Activated naive CD8-positive, alpha-beta T cell treated with anti-CD3 and anti-CD28 coated beads, Interleukin-2, amount 50 U/mL, for 24 hours (primary cell): Measurements from ENCODE around the gene OLFML2B.
"Not testable (repeated sequence)": the region's sequence is repeated elsewhere in the genome, so short reads cannot be mapped to it uniquely, and the experiment has no call there.

ENCODE experiments used
- ATAC-seq: fragments of 150-1000 bp; cut with Tn5 transposase; one replicate; pipeline ENCODE4 v1.10.0; 2021
- DNase-seq: peaks from one replicate; pipeline ENCODE4 v3.0.0; 2021
- H3K27ac Mint-ChIP-seq: one replicate; pipeline ENCODE4 v1.8.0; 2021; ENCODE audit warnings: mild to moderate bottlenecking, mixed read lengths
- H3K27me3 Mint-ChIP-seq: one replicate; pipeline ENCODE4 v1.8.0; 2021; ENCODE audit warnings: mixed read lengths
- H3K36me3 Mint-ChIP-seq: one replicate; pipeline ENCODE4 v1.8.0; 2021; ENCODE audit warnings: low read depth, mixed read lengths
- H3K4me1 Mint-ChIP-seq: one replicate; pipeline ENCODE4 v1.8.0; 2021; ENCODE audit warnings: mixed read lengths
- H3K4me3 Mint-ChIP-seq: one replicate; pipeline ENCODE4 v1.8.0; 2021; ENCODE audit warnings: mild to moderate bottlenecking, moderate library complexity, mixed read lengths
- H3K9me3 Mint-ChIP-seq: one replicate; pipeline ENCODE4 v1.8.0; 2021; ENCODE audit warnings: mixed read lengths

Gene OLFML2B

DNA sequence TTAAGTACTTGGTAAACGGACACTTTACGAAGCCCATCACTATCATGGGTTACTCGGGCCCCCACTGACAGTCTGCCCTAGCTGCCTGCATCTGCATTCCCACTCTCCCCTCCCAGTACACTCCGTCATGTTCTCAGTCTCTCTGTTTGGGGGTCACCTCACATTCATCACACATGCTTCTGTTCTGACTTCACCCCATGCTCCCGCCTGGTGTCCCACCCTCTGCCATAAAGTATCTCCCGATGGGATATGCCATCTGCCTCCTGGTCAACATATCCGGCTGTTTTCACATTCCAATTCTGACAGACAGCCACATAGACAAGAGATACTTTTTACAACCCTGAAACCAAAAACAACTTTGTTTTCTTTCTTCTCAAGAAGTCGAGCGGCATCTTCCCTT, 1.0 kb downstream of the OLFML2B start:
- Mint-ChIP-seq H3K4me1 (peaks cover 4% of the 10 kb centered on the region), H3K4me3 (peak overlapping the region; percentile 82), H3K36me3 (no peaks in the 10 kb centered on the region), H3K27ac (no peak overlapping the region), H3K9me3 (no peaks in the 10 kb centered on the region), H3K27me3 (peaks cover 40% of the 10 kb centered on the region)
- no peak for ATAC-seq
- DNase-seq: no peak

DNA sequence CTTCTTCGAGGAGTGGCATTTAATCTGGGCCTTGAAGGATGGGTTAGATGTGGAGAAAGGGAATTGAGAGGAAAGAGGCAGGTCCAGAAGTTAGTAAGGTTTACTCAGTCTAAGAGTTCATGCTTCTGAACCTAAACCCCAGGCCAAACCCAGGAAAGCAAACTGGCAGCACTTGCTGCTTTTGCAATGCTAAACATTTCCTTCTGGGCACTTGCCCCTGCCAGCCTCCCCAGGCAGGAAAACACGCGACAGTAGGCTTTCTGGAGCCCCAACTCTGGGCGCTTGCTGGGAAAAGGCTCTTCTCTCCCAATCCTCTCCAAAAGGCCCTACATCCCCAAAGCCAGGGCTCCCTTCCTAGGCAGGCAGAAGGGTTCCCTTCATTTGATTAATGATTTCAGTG, 2.5 kb downstream of the OLFML2B start:
- Mint-ChIP-seq H3K4me3 (no peak overlapping the region), H3K27ac (no peak overlapping the region), H3K9me3 (no peaks in the 10 kb centered on the region), H3K36me3 (no peaks in the 10 kb centered on the region), H3K4me1 (peaks cover 4% of the 10 kb centered on the region), H3K27me3 (peaks cover 30% of the 10 kb centered on the region)
- ATAC-seq (no peak), DNase-seq (no peak)

DNA sequence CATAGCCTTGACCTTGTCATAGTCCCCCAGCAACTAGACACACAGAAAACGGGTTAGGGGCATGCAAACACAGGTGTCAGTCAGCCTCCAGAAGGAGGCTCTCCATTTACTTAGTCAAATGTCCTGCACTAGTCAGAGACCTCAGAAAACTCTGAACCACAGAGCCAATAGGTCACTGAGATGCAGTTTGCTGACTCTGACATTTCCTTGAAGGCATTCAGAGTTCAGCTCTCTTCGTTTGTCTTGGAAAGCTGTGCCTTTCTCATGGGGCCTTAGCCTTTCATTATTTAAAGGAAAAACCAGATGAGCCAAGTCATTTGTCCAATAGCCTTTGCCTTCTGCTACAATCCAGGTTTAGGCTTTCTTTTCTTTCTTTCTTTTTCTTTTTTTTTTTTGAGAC, 3.5 kb downstream of the OLFML2B start:
- H3K36me3 Mint-ChIP-seq: no peaks in the 10 kb centered on the region
- H3K27ac Mint-ChIP-seq: no peak overlapping the region
- H3K4me3 Mint-ChIP-seq: no peak overlapping the region
- no peaks in the 10 kb centered on the region for H3K9me3 Mint-ChIP-seq
- peaks cover 4% of the 10 kb centered on the region for H3K4me1 Mint-ChIP-seq
- DNase-seq: no peak
- peaks cover 22% of the 10 kb centered on the region for H3K27me3 Mint-ChIP-seq
- no peak for ATAC-seq

DNA sequence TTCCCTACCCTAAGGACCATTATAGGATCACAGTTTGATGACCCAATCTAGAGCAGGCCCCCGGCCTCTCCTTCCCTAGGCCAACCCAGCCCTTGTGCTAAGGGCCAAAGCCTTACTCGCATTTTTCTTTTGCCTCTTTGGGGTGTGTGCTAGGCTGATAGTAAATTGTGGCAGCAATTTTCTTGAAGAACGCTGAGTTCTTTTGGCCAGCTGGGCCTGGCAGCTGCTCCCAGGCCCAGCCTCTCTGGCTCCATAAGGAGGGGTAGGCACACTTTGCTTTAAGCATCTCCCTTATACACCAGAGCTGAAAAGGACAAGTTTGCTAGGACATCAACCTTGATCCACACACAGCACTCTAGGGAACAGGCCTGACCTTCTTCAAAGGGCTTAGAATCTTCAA, 4.2 kb downstream of the OLFML2B start:
- H3K27me3 Mint-ChIP-seq: peaks cover 17% of the 10 kb centered on the region
- no peak for ATAC-seq
- H3K4me1 Mint-ChIP-seq: peaks cover 3% of the 10 kb centered on the region
- H3K36me3 Mint-ChIP-seq: no peaks in the 10 kb centered on the region
- H3K27ac Mint-ChIP-seq: no peak overlapping the region
- no peak for DNase-seq
- no peaks in the 10 kb centered on the region for H3K9me3 Mint-ChIP-seq
- H3K4me3 Mint-ChIP-seq: no peak overlapping the region

DNA sequence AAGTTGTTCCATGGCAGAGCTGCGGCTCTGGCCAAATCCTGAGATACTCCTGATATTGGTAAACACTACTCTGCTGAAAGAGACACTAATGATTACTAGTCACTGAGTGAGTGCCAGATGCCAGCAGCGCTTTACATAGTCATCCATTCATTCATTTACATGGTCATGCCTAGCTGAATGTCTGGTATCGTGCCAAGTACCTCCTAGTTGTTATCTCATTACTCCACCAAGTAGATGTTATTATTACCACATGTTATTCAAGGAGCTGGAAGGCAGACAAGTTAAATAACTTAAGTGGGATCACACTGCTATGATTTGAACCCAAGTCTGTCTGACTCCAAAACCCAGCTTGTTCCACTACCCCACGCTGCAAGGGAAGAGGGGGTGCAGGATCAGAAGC, 4.7 kb downstream of the OLFML2B start:
- Mint-ChIP-seq H3K27me3 (peaks cover 13% of the 10 kb centered on the region), H3K27ac (no peak overlapping the region), H3K9me3 (no peaks in the 10 kb centered on the region), H3K4me1 (no peaks in the 10 kb centered on the region), H3K4me3 (no peak overlapping the region), H3K36me3 (no peaks in the 10 kb centered on the region)
- no peak for DNase-seq
- no peak for ATAC-seq

DNA sequence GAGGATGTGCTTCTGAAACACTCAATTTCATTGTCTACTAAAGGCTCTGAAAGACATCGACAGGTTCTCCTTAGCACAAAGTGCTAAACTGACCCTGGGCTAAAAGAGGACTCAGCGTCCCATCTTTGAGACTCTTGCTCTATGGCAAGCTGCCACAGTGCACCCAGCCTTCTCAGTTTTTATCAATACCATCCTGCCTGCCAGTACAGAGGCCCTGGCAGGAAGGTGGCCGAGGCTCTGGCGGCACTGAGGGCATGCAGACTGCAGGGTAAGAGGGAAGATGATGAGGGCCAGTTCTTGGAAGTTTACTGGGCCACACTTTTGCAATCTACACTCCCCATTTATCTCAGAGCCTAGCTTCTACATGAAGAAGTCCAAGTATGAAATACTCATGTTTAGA, 5.3 kb downstream of the OLFML2B start:
- ATAC-seq (no peak), DNase-seq (no peak)
- Mint-ChIP-seq H3K4me1 (no peaks in the 10 kb centered on the region), H3K36me3 (no peaks in the 10 kb centered on the region), H3K4me3 (no peak overlapping the region), H3K9me3 (no peaks in the 10 kb centered on the region), H3K27me3 (peaks cover 10% of the 10 kb centered on the region), H3K27ac (no peak overlapping the region)

DNA sequence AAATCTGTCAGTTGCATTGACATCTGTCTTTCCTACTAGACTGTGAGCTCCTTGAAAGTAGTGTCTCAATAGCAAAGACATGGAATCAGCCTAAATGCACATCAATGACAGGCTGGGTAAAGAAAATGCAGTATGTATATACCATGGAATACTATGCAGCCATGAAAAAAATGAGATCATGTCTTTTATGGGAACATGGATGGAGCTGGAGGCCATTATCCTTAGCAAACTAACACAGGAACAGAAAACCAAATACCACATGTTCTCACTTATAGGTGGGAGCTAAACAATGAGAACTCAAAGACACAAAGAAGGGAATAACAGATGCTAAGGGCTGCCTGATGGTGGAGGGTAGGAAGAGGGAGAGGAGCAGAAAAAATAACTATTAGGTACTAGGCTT, 5.9 kb downstream of the OLFML2B start:
- not testable (repeated sequence) for H3K4me3 Mint-ChIP-seq, H3K9me3 Mint-ChIP-seq, H3K27me3 Mint-ChIP-seq, DNase-seq, H3K27ac Mint-ChIP-seq, ATAC-seq, H3K36me3 Mint-ChIP-seq, H3K4me1 Mint-ChIP-seq

DNA sequence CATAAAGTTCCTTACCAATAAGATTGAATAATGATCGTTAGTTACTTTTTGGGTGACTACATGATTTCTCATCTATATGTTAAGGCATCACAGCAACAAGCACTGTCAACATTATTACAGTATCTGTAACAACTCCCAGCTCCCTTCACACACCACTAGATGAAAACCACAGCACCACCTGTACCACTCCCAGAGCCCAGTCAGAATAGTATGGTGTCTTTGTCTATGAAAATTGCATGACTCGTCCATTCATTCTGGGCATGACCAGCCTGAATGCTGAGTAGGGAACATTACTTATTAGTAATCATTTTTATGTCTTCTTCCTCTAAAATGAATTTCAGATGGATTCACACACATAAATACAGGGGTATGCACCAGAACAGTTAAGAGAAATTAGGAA, 7.0 kb downstream of the OLFML2B start:
- no peak overlapping the region for H3K27ac Mint-ChIP-seq
- no peaks in the 10 kb centered on the region for H3K27me3 Mint-ChIP-seq
- no peaks in the 10 kb centered on the region for H3K4me1 Mint-ChIP-seq
- H3K9me3 Mint-ChIP-seq: no peaks in the 10 kb centered on the region
- peak; percentile 28 for ATAC-seq
- no peak for DNase-seq
- H3K4me3 Mint-ChIP-seq: no peak overlapping the region
- no peaks in the 10 kb centered on the region for H3K36me3 Mint-ChIP-seq

DNA sequence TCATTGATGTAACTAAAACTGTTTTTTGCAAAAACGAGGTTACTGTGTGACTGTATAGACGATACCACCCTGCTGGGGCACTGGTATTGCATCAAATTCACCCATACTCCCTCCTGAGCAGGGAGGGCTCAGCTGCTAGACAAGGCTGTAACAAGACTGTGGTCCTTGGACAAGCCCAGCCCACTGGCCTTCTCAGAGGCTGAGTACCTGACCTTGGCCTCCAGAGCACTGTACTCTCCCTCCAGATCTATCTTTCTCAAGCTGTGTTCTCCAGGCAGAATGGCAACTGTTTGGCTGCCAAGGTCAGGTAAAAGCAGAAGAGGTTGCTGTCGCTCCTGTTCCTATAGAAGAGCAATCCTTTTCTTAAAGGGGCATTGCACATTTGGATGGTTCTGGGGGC, 8.5 kb downstream of the OLFML2B start:
- H3K9me3 Mint-ChIP-seq: no peaks in the 10 kb centered on the region
- ATAC-seq (no peak), DNase-seq (no peak)
- no peaks in the 10 kb centered on the region for H3K4me1 Mint-ChIP-seq
- no peak overlapping the region for H3K27ac Mint-ChIP-seq
- H3K4me3 Mint-ChIP-seq: no peak overlapping the region
- no peaks in the 10 kb centered on the region for H3K27me3 Mint-ChIP-seq
- H3K36me3 Mint-ChIP-seq: no peaks in the 10 kb centered on the region

DNA sequence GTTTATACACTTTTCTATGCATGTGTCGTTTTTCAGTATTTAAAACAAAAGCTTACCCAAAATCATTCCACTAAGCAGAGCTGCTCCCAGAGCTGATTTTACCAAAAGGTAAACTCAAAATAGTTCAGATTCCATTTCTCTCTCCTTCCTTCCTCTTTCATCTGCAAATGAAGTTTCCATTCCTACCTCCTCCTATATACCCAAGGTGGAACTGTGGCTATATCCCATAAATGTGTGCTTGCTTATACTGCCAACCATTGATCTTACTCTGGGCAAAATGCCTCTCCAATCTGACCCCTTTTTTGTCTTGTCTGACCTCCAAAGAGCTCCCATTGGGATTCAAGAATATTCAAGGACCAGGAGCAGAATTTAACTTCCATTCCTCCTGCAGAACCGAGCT, 9.5 kb downstream of the OLFML2B start:
- H3K9me3 Mint-ChIP-seq: no peaks in the 10 kb centered on the region
- H3K4me3 Mint-ChIP-seq: no peak overlapping the region
- no peaks in the 10 kb centered on the region for H3K4me1 Mint-ChIP-seq
- DNase-seq: no peak
- ATAC-seq: no peak
- H3K27me3 Mint-ChIP-seq: no peaks in the 10 kb centered on the region
- H3K36me3 Mint-ChIP-seq: no peaks in the 10 kb centered on the region
- no peak overlapping the region for H3K27ac Mint-ChIP-seq

DNA sequence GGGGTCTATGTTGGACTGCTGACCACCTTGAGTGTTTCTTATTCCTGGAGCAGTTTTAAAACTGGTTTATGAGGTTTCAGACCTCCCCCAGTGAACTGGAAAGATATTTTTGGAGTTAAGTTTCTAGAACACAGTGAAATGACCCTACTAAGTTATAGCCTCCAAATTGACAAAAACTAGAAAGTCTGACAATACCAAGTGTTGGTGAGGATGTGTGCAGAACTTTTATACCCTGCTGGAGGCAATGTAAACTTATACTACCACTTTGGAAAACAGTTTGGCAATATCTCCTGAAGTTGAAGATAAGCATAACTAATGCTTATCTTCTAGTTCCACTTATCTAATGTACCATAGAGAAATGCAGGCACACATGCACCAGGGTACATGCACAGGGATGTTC, 10.4 kb downstream of the OLFML2B start:
- Mint-ChIP-seq H3K4me1 (no peaks in the 10 kb centered on the region), H3K27me3 (no peaks in the 10 kb centered on the region), H3K27ac (no peak overlapping the region), H3K36me3 (no peaks in the 10 kb centered on the region), H3K9me3 (no peaks in the 10 kb centered on the region), H3K4me3 (no peak overlapping the region)
- DNase-seq: no peak
- no peak for ATAC-seq

DNA sequence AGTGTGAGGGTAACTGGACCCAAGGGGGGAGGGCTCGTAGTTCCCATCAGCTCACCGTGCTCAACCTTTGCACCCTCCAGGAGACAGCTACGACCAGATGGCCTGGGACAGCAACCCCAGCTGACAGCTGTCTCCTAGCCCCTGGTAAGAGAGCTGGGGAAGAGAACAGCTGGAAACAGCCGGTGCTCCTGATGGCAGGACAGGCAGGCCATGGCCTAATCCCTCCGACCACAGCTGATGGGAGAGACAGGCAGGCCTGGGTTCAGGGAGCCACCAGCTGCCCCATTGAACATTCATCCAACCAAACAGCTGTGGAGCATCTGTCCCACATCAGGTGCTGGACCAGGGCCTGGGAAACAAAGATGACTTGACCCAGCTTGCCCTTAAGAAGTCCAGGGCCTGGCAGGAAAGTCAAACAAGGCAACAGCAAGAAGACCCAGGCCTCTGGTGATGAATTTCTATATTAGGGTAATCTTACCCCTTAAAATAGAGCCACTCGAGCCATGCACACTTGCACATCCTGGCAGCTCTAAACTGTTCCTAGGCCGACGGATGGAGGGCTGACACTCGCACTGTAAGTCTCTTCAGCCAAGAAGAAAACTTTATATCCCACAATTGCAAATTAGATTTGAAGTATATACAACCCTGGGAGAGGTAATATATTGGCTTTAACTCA, 12.2 kb downstream of the OLFML2B start:
- Mint-ChIP-seq H3K27me3 (no peaks in the 10 kb centered on the region), H3K27ac (no peak overlapping the region), H3K4me3 (no peak overlapping the region), H3K36me3 (no peaks in the 10 kb centered on the region), H3K9me3 (no peaks in the 10 kb centered on the region), H3K4me1 (no peaks in the 10 kb centered on the region)
- ATAC-seq: no peak
- DNase-seq: no peak

DNA sequence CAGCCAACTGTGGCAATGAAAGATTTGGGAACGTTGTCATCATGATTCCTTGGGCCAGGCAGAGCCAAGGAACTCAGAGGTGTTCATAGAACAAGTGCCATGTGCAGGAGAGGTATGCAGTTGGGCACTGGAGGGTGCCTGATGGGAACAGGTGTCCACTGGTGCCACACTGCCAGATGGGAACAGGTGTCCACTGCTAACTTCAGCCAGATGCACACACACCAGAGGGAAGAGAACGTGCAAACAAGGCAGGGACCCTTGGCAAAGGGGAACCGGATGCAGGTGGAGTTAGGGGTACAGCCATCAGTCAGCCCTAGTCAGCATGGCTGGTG, 13.5 kb downstream of the OLFML2B start:
- DNase-seq (no peak), ATAC-seq (no peak)
- no peaks in the 10 kb centered on the region for H3K36me3 Mint-ChIP-seq
- no peaks in the 10 kb centered on the region for H3K9me3 Mint-ChIP-seq
- no peak overlapping the region for H3K4me3 Mint-ChIP-seq
- H3K27me3 Mint-ChIP-seq: no peaks in the 10 kb centered on the region
- no peaks in the 10 kb centered on the region for H3K4me1 Mint-ChIP-seq
- no peak overlapping the region for H3K27ac Mint-ChIP-seq

DNA sequence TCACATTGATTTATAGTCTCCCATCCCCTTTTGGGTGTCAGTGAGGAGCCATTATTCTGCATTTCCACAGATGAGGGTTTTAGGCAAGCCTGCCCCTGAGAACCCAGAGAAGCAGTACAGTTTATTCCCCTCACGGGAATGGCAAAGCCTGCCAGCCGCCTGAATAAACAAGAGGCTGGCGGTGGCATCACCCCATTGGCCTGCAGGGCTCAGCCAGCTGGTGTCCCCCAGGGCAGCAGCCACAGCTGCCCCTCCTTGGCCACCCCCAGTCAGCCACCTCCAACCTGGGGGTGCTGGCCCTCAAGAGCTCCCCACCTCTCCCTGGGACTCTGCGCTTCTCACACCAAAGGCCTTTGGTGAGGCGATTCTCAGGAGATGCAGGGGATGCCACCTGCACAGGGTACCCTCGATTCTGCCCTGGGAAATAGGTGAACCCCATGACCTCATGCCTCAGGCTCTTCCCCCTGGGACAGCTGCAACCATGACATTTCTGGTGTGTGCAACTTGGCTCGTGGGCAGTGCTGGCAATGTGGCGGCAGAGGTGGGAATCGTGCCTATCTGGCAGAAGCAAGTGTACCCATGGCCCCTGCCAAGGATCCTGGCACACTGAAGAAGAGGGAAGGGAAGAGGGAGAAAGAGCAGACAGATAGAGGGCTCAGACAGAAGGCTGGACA, 14.0 kb downstream of the OLFML2B start:
- Mint-ChIP-seq H3K4me3 (no peak overlapping the region), H3K27ac (no peak overlapping the region), H3K4me1 (no peaks in the 10 kb centered on the region), H3K9me3 (no peaks in the 10 kb centered on the region), H3K27me3 (no peaks in the 10 kb centered on the region), H3K36me3 (no peaks in the 10 kb centered on the region)
- no peak for ATAC-seq
- no peak for DNase-seq

DNA sequence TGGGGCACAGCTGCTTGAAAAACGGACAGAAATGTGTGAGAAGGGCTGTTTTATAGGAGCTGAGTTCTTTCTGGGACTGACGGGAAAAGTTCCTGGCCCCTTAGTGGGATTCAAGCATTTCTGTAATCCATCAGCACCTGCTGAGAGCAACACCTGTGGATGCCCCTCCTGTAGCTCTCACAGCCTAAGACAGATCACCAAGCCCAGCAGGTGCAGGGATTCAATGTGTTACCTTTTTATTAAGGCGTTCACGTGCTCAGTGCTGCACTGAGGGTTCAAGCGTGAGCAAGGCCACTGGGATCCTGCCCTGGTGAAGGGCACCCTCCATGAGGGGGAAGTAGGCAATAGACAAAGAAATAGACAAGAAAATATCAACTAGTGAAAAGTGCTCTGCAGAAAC, 14.9 kb downstream of the OLFML2B start:
- no peak for DNase-seq
- Mint-ChIP-seq H3K4me3 (no peak overlapping the region), H3K27ac (no peak overlapping the region), H3K27me3 (no peaks in the 10 kb centered on the region), H3K4me1 (no peaks in the 10 kb centered on the region), H3K9me3 (no peaks in the 10 kb centered on the region), H3K36me3 (no peaks in the 10 kb centered on the region)
- ATAC-seq: no peak

DNA sequence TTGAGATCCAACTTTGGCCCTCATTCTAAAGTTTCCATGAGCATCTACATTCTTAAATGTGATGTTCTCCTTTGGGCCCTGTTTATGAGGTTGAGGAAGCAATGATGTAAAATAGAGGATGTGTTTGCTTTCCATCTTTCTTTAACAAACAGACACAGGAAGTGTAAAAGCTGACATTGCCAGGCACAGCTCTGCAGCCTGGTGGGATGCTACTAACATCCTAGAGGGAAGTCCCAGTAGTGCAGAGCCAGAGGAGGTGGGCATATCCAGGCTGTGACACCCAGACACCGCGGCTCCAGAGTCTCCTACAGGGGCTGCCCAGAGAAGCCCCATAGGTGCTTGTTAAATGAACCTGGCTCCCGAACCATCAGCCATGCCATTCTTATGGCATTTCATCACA, 16.2 kb downstream of the OLFML2B start:
- Mint-ChIP-seq H3K36me3 (no peaks in the 10 kb centered on the region), H3K4me1 (peaks cover 2% of the 10 kb centered on the region), H3K9me3 (no peaks in the 10 kb centered on the region), H3K27ac (no peak overlapping the region), H3K4me3 (no peak overlapping the region), H3K27me3 (peaks cover 3% of the 10 kb centered on the region)
- DNase-seq: no peak
- no peak for ATAC-seq
